IMR-90 (cell line): ENCODE data around the gene HOXB7. TPM values are rescaled to one million over a fixed set of nuclear protein-coding genes. Genes with fewer than 3 reads are reported as not detected.

ENCODE experiments used
- ATAC-seq: fragments of 200-7000 bp; cut with Tn5 transposase; 2 replicates; pipeline ENCODE4 v1.9.1; 2020; ENCODE audit warnings: low read depth, mild to moderate bottlenecking, moderate library complexity
- BruUV-seq: library from RNA; stranded (reverse); fragments of 400-500 nt; replicated peaks from 2 replicates; lab custom pipeline; 2021; lab: Mats Ljungman, UMichigan
- CTCF ChIA-PET: fragments of 300-600 bp; formaldehyde crosslinking; extraction: SDS; loops from one replicate; lab custom pipeline; 2021; ENCODE audit warnings: antibody characterized with exemption; lab: Yijun Ruan, JAX
- POLR2A ChIA-PET: fragments of 300-600 bp; sonication (Branson Sonifier 250); formaldehyde crosslinking; loops from one replicate; lab custom pipeline; 2022; ENCODE audit warnings: antibody characterized with exemption; ENCODE audit not compliant: unreplicated experiment; lab: Charles Lee
- DNase-seq: peaks from one replicate; pipeline ENCODE4 v3.0.0; 2013
- H2AFZ ChIP-seq: replicated peaks from 2 replicates; pipeline ENCODE3; 2013; ENCODE audit warnings: low read length, mild to moderate bottlenecking; ENCODE audit not compliant: poor library complexity
- H2AK5ac ChIP-seq: 2 replicates; pipeline ENCODE4 v1.6.1; 2013; ENCODE audit warnings: low read depth, low read length, inconsistent platforms
- H2AK9ac ChIP-seq: replicated peaks from 2 replicates; pipeline ENCODE3; 2013; ENCODE audit warnings: mild to moderate bottlenecking, low read depth, low read length, moderate library complexity; ENCODE audit not compliant: poor library complexity
- H2BK120ac ChIP-seq: 2 replicates; pipeline ENCODE4 v1.6.1; 2013; ENCODE audit warnings: low read depth, low read length, inconsistent platforms
- H2BK15ac ChIP-seq: 3 replicates; pipeline ENCODE4 v1.6.1; 2013; ENCODE audit warnings: low read depth, low read length, inconsistent platforms
- H2BK20ac ChIP-seq: 2 replicates; pipeline ENCODE4 v1.6.1; 2013; ENCODE audit warnings: low read depth, mild to moderate bottlenecking, inconsistent platforms, low read length, moderate library complexity
- H2BK5ac ChIP-seq: 2 replicates; pipeline ENCODE4 v1.6.1; 2013; ENCODE audit warnings: mild to moderate bottlenecking, low read depth, low read length, inconsistent platforms; ENCODE audit not compliant: poor library complexity, severe bottlenecking
- H3K14ac ChIP-seq: replicated peaks from 2 replicates; pipeline ENCODE4 v1.6.1; 2013; ENCODE audit warnings: low read depth, low read length, inconsistent platforms
- H3K18ac ChIP-seq: 2 replicates; pipeline ENCODE4 v1.6.1; 2013; ENCODE audit warnings: low read depth, low read length, control low read depth
- H3K23ac ChIP-seq: 2 replicates; pipeline ENCODE4 v1.6.1; 2013; ENCODE audit warnings: low read depth, low read length, inconsistent platforms
- H3K27ac ChIP-seq: 2 replicates; pipeline ENCODE4 v1.5.1; 2013; ENCODE audit warnings: mild to moderate bottlenecking, control low read depth, low read length; ENCODE audit not compliant: insufficient read depth
- H3K27me3 ChIP-seq: 2 replicates; pipeline ENCODE4 v1.6.1; 2013; ENCODE audit warnings: low read length; ENCODE audit not compliant: control insufficient read depth, insufficient read depth
- H3K36me3 ChIP-seq: 2 replicates; pipeline ENCODE4 v1.6.1; 2013; ENCODE audit warnings: low read length, mixed read lengths; ENCODE audit not compliant: control insufficient read depth, insufficient read depth
- H3K4ac ChIP-seq: 2 replicates; pipeline ENCODE4 v1.6.1; 2013; ENCODE audit warnings: low read depth, low read length, inconsistent platforms
- H3K4me1 ChIP-seq: 2 replicates; pipeline ENCODE4 v1.6.1; 2013; ENCODE audit warnings: low read length, mixed read lengths; ENCODE audit not compliant: control insufficient read depth, insufficient read depth
- H3K4me2 ChIP-seq: 2 replicates; pipeline ENCODE4 v1.6.1; 2013; ENCODE audit warnings: low read depth, mild to moderate bottlenecking, control low read depth, low read length, moderate library complexity
- H3K4me3 ChIP-seq: 2 replicates; pipeline ENCODE4 v1.5.1; 2013; ENCODE audit warnings: low read depth, mild to moderate bottlenecking, control low read depth, low read length, moderate library complexity; ENCODE audit not compliant: insufficient read depth
- H3K56ac ChIP-seq: 2 replicates; pipeline ENCODE4 v1.6.1; 2013; ENCODE audit warnings: low read length, inconsistent platforms; ENCODE audit not compliant: insufficient read depth; ENCODE audit errors: extremely low read depth
- H3K79me1 ChIP-seq, 2 experiments: 2 replicates each; pipeline ENCODE4 v1.6.1; 2013; ENCODE audit warnings: low read length in 2 of 2, inconsistent platforms in 1 of 2, low read depth in 1 of 2
- H3K9ac ChIP-seq: 2 replicates; pipeline ENCODE4 v1.6.1; 2013; ENCODE audit warnings: low read depth, low read length, control low read depth
- H3K9me1 ChIP-seq: 2 replicates; pipeline ENCODE4 v1.6.1; 2013; ENCODE audit warnings: low read length, inconsistent platforms; ENCODE audit not compliant: insufficient read depth
- H3K9me3 ChIP-seq: 2 replicates; pipeline ENCODE4 v1.6.1; 2013; ENCODE audit warnings: low read length; ENCODE audit not compliant: control insufficient read depth, insufficient read depth
- H4K20me1 ChIP-seq: 2 replicates; pipeline ENCODE4 v1.6.1; 2013; ENCODE audit warnings: low read length, inconsistent platforms; ENCODE audit not compliant: insufficient read depth
- H4K5ac ChIP-seq: 2 replicates; pipeline ENCODE4 v1.6.1; 2013; ENCODE audit warnings: mild to moderate bottlenecking, low read depth, low read length, control low read depth
- H4K8ac ChIP-seq, 2 experiments: 2 replicates each; pipeline ENCODE4 v1.6.1; 2013; ENCODE audit warnings: low read depth in 2 of 2, low read length in 2 of 2, control low read depth in 1 of 2, inconsistent platforms in 1 of 2
- H4K91ac ChIP-seq: 2 replicates; pipeline ENCODE4 v1.6.1; 2013; ENCODE audit warnings: low read depth, low read length, inconsistent platforms; ENCODE audit not compliant: insufficient read depth
- BHLHE40 ChIP-seq: fragments of 150-350 bp; IDR thresholded peaks from 2 replicates; pipeline ENCODE4 v1.6.1; 2016; ENCODE audit warnings: mild to moderate bottlenecking, low read depth, low read length
- CEBPB ChIP-seq: IDR thresholded peaks from 2 replicates; pipeline ENCODE4 v1.6.1; 2012; ENCODE audit warnings: low read depth, low read length, improper control_type of control experiment
- CHD1 ChIP-seq: IDR thresholded peaks from 2 replicates; pipeline ENCODE4 v1.6.1; 2012; ENCODE audit warnings: low read depth, low read length, improper control_type of control experiment
- MAFK ChIP-seq: IDR thresholded peaks from 2 replicates; pipeline ENCODE4 v1.6.1; 2012; ENCODE audit warnings: low read depth, low read length, improper control_type of control experiment
- MAZ ChIP-seq: IDR thresholded peaks from 2 replicates; pipeline ENCODE4 v1.6.1; 2012; ENCODE audit warnings: low read depth, mild to moderate bottlenecking, low read length, improper control_type of control experiment, moderate library complexity, borderline replicate concordance
- MXI1 ChIP-seq: IDR thresholded peaks from 2 replicates; pipeline ENCODE4 v1.6.1; 2012; ENCODE audit warnings: low read depth, mild to moderate bottlenecking, low read length, moderate library complexity, borderline replicate concordance
- RAD21 ChIP-seq: IDR thresholded peaks from 2 replicates; pipeline ENCODE4 v1.6.1; 2012; ENCODE audit warnings: low read length, improper control_type of control experiment
- RCOR1 ChIP-seq: IDR thresholded peaks from 2 replicates; pipeline ENCODE4 v1.6.1; 2012; ENCODE audit warnings: mild to moderate bottlenecking, low read length, improper control_type of control experiment; ENCODE audit not compliant: insufficient replicate concordance
- WGBS, 2 experiments: methylation state at CpG; one replicate each; pipeline versions ENCODE4 v1.1.5 to v1.1.7; 2013; ENCODE audit warnings: missing lambda C conversion rate in 2 of 2; ENCODE audit not compliant: insufficient read length in 1 of 2; ENCODE audit errors: extremely low coverage in 2 of 2; 5-methylcytosine and 5-hydroxymethylcytosine counted together
- dilution Hi-C: fragments of 300-500 bp; cut with HindIII; formaldehyde crosslinking; loops from one replicate; pipeline ENCODE4 v1.14.3; 2018; ENCODE audit warnings: low sequenced_read_pairs; ENCODE audit not compliant: unreplicated experiment
- in situ Hi-C: fragments of 300-500 bp; cut with MboI; formaldehyde crosslinking; loops from 3 replicates; pipeline ENCODE4 v1.14.3; 2019; ENCODE audit warnings: low sequenced_read_pairs, inconsistent platforms, mixed read lengths
- intact Hi-C: fragments of 100-400 bp; cut with micrococcal nuclease; formaldehyde crosslinking; loops from 2 replicates; pipeline ENCODE4 v1.10.0; 2022
- polyA plus RNA-seq, 3 experiments: library from polyadenylated mRNA; depleted of rRNA; stranded (reverse); fragments of >200 nt; gene quantifications; 2 replicates each; pipeline ENCODE4 v1.2.3, GENCODE V29; 2012; ENCODE audit warnings: low replicate concordance in 1 of 3
- total RNA-seq: library from RNA; depleted of rRNA; stranded (reverse); fragments of >200 nt; gene quantifications from 2 replicates; pipeline ENCODE4 v1.2.3, GENCODE V29; 2012

The HOXB7 gene
- total and polyA plus RNA-seq, 2 of the 4 experiments (the other 2 are of a cell fraction), result 1.8 to 6.7 TPM

GRCh38 chr17:48565925-48566710 lies 44.7 kb downstream of the HOXB7 start:
- no peaks in the 10 kb centered on the region for H3K27me3 ChIP-seq
- POLR2A ChIA-PET, result interaction anchor here (0.8 to 1.4 kb wide), 3 partner anchors 22 to 27 kb away, joined by 3 to 8 read pairs (median 4); partner anchors contain the start of gene HOXB5

More at GRCh38 chr17:48565925-48566710, 44.7 kb downstream of the HOXB7 start:
- TF ChIP-seq CHD1 (no peak), MAZ (no peak), CEBPB (no peak), RAD21 (no peak), MXI1 (no peak), RCOR1 (no peak), MAFK (no peak), BHLHE40 (no peak)
- WGBS, 2 experiments, result 71% methylated on average over 1 of the region's 4 CpGs; no CpG with 5 or more reads in 1 of the 2 experiments
- Histone ChIP-seq H4K20me1 (peaks cover 29% of the 10 kb centered on the region), H2BK120ac (peak overlapping the region; percentile 90), H2BK15ac (peak overlapping the region; percentile 89; the same call in 2 of the 3 replicates), H4K91ac (peak overlapping the region; percentile 96), H3K4me2 (peak overlapping the region; percentile 98), H2AK5ac (peak overlapping the region; percentile 78), H3K9me3 (no peaks in the 10 kb centered on the region), H3K14ac (peak overlapping the region; percentile 95), H3K4me1 (peaks cover 59% of the 10 kb centered on the region), H4K8ac (peak overlapping the region; percentile 77 to 92), H2AK9ac (peak overlapping the region; percentile 75), H3K4me3 (no peak overlapping the region), H3K56ac (peak overlapping the region; percentile 84; the same call in 1 of the 2 replicates), H3K36me3 (peaks cover 44% of the 10 kb centered on the region; the same call in 1 of the 2 replicates), H3K4ac (peak overlapping the region; percentile 99), H2BK5ac (peak overlapping the region; percentile 99), H3K79me1 (peaks cover 0 to 23% of the 10 kb centered on the region in 2 experiments; a peak in 2 of 4 replicates), H2BK20ac (peak overlapping the region; percentile 74), H2AFZ (no peak overlapping the region), H4K5ac (peak overlapping the region; percentile 92), H3K27ac (peak overlapping the region; percentile 93), H3K18ac (peak overlapping the region; percentile 63), H3K9me1 (peaks cover 23% of the 10 kb centered on the region), H3K23ac (peak overlapping the region; percentile 99), H3K9ac (peak overlapping the region; percentile 92)
- no peak for DNase-seq
- ATAC-seq, result no peak
- CTCF ChIA-PET, result no interaction called here
- in situ Hi-C loops (no loop called here), dilution Hi-C loops (no loop called here), intact Hi-C loops (no loop called here)
- BruUV-seq, result no TSS peak
